ENCODE measurements around the gene FRMD4A.
A peak's percentile ranks its signal among the peaks of the same experiment; 100 is the strongest.
"Not testable (repeated sequence)": the region's sequence is repeated elsewhere in the genome, so short reads cannot be mapped to it uniquely, and the experiment has no call there.

FRMD4A gene

GRCh38 chr10:14238659-14239058 is 92.1 kb downstream of the FRMD4A start:
- DNase-seq = not testable (repeated sequence)

GRCh38 chr10:14236341-14236740 is 94.4 kb downstream of the FRMD4A start:
- DNase-seq = no peak

GRCh38 chr10:14235566-14236195 is 95.0 kb downstream of the FRMD4A start:
- no peak for DNase-seq

GRCh38 chr10:14233566-14233965 is 97.2 kb downstream of the FRMD4A start:
- no peak for DNase-seq

DNA sequence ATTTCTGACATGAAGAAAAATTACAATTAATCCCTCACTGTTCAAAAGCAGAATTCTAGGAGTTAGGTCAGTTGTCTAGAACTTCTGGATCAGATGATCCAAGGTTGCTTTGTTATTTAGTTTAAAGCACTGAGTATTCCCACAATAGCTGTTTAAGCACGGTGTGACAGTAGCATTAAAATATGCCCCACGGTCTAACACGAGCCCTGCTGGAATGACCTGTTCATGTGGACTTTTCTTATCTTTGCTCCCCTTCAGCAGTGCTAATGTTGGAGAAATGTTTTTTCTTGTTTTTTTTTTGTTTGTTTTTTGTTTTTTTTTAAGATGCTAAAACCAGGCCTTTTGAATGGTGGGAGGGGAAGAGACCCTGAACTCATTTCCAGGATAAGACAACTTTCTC is 101.9 kb downstream of the FRMD4A start:
- DNase-seq = not testable (repeated sequence)

DNA sequence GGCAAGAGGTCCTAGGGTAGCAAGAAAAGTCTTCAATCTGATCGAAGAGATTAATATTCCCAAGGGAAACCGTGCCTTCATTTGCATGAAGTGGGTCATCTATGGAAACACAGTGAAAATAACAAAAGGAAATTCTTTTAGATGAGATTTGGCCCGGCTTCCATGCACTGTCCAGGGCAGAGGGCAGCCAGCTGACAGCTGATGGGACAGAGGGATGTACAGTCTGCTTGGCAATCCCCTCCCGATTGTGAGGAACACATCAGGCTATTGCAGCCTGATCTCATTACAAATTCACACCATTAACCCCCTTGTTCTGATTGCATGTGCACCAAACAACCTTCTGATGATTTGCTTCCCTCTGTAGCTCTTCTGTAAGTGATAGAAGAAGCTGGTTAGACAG is 105.3 kb downstream of the FRMD4A start:
- DNase-seq = no peak

- DNase-seq = no peak
Measured at GRCh38 chr10:14220026-14220425, 110.7 kb downstream of the FRMD4A start.

DNA sequence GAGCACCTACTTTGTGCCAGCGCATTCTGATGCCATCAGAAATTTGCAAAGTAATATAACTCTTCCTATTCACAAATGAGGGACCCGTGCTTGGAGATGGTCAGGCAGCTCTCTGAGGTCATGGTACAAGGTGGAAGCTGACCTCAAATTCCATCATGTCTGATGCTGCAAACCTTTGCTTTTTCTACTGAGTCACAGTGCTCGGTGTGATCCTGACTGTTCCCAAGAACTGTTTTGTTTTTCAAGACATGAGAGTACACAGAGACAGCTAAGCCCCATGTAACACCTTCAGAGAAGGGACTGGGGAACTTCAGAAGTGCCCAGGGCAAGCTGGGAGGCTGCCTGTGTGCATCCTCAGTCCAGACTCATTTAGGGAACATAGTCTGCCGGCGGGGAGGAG is 111.3 kb downstream of the FRMD4A start:
- no peak for DNase-seq

- DNase-seq = no peak
Measured at GRCh38 chr10:14215641-14216040, 115.1 kb downstream of the FRMD4A start.

- DNase-seq = not testable (repeated sequence)
Measured at GRCh38 chr10:14213703-14214102, 117.0 kb downstream of the FRMD4A start.

DNA sequence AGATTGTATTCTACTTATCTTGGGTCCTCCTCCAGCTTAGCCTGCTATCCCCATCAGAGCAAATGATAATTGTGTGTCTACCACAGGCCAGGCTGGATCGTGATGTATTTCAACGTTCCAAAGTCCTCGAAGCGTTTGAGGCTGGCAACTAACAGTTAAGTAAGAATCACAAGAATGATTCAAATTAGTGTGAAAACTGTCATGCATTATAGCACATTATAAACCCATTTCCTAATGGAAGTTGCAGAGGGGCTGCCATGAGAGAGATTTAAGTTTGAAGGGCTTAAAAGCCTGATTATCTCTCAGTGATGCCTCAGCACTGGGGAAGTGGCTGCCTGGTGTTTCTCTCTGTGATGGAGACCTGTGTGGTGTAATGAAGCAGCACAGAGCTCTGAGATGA is 119.1 kb downstream of the FRMD4A start:
- no peak for DNase-seq

- DNase-seq = no peak
Measured at GRCh38 chr10:14208231-14208630, 122.5 kb downstream of the FRMD4A start.

- DNase-seq = no peak
Measured at GRCh38 chr10:14205233-14205632, 125.5 kb downstream of the FRMD4A start.

GRCh38 chr10:14200698-14201544 is 129.8 kb downstream of the FRMD4A start:
- DNase-seq = no peak

DNA sequence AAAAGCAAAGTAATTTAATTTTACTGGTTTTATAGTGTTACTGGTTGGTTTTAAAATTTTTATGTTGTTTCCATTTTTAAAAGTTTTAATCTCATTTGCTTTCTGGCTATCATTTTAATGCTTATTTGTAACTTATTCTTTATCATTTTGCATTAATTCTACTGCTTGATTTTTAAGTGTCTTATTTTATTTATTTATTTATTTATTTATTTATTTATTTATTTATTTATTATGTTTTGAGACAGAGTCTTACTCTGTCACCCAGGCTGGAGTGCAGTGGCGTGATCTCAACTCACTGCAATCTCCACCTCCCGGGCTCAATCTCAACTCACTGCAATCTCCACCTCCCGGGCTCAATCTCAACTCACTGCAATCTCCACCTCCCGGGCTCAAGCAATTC is 131.6 kb downstream of the FRMD4A start:
- not testable (repeated sequence) for DNase-seq

DNA sequence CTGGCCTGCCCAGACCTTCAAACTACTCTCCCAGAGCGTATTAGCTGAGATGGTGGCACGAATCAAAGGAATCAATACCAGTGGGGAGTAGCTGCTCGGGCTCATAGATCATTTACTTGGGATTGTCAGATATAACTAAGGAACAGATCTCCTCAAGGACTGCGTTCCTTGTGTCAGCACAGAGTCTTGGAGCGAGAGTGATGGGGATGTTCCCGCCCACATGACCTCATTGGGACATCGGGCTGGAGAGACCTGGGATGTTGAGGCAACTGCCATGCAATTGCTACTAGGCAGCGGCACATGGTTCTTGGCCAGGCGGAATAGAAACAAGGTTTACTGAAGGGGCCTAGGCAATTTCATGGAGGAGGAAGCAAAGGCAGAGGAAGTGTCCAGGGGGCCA is 132.6 kb downstream of the FRMD4A start:
- DNase-seq = no peak

DNA sequence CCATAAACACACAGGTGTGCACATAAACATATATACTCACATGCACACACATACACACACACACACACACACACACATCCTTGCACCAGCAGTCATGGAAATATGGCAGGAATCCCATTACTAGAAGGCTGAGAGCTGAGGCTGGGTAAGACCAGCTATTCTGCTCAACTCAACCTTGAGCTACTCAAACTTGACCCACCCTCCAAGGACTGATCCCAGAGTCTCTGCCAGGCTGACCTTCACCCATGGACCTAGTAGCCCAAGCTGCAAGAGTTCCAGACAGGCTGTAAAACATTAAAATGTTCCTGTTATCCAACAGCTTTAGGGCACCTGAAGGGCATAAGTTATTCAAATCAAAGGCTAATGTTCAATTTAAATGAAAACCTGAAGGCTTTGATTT is 134.6 kb downstream of the FRMD4A start:
- no peak for DNase-seq

- no peak for DNase-seq
Measured at GRCh38 chr10:14195433-14195832, 135.3 kb downstream of the FRMD4A start.

GRCh38 chr10:14192746-14193145 is 138.0 kb downstream of the FRMD4A start:
- DNase-seq = no peak

DNA sequence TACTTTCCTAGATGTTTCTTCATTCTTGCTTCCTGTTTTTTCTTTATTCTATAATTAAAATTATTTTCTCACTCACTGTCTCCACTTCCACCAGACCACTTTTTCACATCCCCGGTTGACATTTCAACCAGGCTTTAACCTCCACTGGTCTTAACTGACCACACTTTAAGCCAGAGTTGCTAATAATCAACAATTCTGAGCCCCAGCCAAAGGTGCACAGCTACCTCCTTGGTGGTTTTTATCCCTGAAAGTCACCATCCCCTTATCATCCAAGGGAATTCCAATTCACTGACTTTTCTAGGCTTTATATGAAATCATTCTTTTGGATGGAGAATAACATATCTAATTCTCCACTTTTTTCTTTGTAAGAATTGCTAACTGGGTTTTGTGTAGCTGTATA is 138.9 kb downstream of the FRMD4A start:
- DNase-seq = no peak

DNA sequence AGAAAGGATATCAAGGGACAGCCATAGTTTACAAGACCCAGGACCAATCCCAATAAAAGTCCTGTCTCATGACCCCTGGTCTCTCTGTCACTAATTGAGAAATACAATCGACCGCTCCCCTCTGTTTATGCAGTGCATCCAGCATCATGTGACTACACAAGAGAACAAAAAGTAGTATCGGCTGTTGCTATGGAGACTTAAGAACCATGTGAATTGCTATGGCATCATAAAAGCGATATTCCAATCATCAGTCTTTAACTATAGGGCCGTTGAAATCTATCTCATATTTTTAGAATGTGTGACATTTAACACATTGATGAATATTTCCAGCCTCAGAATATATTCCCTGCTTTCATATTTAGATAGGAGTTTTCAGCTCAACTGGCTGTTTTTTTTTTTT is 139.3 kb downstream of the FRMD4A start:
- DNase-seq = no peak

DNA sequence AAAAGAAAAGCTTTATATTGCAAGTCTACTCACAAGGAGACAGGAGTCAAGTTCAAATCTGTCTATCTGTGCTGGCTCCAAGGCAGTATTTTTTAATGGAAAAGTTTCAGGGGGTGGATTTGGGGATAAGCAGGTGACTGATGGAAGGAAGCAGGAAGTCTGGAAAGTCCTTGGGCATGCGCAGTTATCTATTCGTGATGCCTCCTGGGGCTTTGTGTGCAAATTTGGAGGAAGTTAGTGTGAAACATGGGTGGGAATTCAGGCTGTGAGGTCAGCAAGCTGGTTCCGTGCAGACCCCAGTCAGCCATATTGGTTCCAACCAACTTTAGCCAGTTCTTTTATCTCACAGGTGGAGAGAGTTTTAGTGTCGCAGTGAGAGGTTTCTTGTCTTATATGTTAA is 140.0 kb downstream of the FRMD4A start:
- DNase-seq = no peak

GRCh38 chr10:14186245-14186644 is 144.5 kb downstream of the FRMD4A start:
- no peak for DNase-seq

DNA sequence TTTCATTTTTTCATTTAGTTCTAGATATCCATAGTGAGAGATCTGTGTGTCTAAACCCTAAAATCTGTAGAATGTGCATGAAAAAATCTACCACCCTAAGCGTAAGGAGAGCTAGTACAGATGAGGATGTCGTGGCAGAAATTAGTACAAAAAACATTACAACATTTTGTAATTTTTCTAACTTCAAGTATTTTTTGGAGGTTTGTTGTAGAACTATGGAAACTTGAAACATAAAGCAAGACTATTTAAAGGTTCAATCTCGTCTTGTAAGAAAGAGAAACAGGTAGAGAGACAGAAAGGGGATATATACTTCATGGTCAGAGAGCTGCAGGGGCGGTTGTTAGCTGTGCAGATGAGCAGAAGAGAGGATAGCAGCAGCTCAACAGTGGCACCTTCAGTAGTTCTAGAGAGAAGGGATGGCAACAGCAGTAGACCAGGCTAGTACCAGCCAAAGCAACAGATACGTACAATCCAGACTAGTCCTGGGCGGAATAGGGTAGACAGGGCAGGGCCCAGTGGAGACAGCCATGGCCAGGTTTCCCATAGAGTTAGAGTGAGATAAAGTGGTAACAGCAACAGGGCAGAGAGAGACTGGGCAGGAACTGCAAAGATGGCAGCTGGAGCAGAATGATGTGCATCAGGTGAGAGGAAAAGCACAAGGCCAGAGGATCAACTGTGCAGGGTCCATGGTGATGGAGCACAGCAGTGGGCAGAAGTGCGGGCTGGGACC is 145.2 kb downstream of the FRMD4A start:
- DNase-seq = peak; percentile 67
